Measurements from ENCODE around the gene CAMK1D.
"Not testable (repeated sequence)": the region's sequence is repeated elsewhere in the genome, so short reads cannot be mapped to it uniquely, and the experiment has no call there.

CAMK1D gene

GRCh38 chr10:12340937-12341336, 8.4 kb upstream of the CAMK1D start:
- no peak for DNase-seq

DNA sequence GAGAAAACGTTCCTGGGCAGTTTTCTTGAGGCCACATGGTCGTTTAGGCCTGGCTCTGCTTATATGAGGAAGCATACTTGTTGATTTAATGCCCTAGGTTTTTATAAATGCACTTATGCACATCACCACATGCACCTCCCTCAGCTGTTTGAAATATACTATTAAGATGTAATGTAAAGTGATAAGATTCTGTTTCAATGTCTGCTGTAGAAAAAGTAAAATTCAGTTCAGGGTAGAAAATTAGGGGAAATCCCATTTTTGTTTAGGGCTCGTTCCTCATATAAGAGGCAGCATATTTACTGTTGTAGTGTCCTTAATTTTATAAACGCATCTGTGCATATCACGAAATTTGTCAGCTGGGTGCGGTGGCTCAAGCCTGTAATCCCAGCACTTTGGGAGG, 7.8 kb upstream of the CAMK1D start:
- DNase-seq, result no peak

DNA sequence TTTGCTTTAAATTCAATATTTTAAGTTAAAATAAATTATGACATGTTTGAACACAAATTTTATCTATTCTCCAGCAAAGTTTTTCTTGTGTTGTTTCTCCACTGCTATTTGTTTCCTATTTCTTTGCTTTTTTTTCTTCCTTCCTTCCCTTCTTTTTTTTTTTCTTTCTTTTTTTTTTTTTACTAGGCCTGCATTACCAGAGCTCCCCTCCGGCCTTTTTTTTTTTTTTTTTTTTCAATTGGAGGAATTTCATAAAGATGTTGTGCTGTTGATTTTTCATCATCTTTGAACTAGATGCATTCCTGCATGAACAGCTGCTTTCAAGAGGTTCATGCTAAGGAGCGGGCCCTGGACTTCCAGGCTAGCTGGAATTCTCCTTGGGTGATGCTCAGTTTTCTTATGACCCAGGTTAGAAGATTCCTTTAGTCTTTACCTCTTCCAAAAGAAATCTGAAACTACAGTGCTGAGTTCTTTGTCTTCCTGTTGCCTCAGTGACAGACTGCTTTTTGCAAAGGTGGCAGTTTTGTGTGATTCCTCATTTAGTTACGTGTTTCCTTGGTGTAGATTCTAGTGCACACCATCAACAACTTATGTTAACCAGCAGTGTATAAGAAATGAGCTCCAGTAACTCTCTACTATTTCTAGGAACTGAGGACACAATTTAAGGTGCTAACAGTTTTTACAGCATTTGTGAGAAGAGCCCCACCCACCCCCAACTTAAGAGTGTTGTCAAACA, 4.8 kb upstream of the CAMK1D start:
- no peak for DNase-seq

DNA sequence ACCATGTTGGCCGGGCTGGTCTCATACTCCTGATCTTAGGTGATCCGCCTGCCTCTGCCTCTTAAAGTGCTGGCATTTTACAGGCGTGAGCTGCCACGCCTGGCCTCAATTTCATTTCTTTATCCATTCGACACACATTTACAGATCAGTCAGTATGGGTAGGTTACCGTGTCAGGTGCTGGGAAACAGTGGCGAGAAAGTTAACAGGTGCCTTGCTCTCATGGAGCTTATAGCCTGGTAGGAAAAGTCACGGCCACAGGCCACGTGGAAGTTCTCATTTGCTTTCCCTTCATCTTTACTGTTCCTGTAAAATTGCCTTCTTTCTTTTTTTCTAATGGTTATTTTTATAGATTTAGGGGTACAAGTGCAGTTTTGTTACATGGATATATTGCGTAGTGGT, 2.6 kb upstream of the CAMK1D start:
- no peak for DNase-seq

- peak; percentile 7 for DNase-seq
These were observed 965 bp upstream of the CAMK1D start for GRCh38 chr10:12348294-12348869.

DNA sequence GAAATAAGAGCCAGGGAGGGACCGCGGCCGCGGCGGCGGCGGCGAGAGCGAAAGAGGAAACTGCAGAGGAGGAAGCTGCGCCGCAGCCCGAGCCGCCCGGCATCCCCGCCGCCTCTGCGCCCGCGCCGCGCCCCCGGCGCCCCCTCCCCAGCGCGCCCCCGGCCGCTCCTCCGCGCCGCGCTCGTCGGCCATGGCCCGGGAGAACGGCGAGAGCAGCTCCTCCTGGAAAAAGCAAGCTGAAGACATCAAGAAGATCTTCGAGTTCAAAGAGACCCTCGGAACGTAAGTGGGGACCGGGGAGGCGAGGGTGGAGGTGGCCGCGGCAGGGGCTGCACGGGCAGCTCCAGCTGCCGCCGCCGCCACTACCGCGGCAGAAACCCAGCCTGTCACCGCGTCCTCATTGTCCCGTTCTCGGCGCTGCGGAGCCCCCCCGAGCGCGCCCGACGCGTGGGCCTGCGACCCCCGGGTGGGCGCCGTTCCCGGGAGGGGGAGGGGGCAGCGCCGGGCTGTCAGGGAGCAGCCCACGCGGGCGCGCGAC, 351 bp downstream of the CAMK1D start:
- no peak for DNase-seq

DNA sequence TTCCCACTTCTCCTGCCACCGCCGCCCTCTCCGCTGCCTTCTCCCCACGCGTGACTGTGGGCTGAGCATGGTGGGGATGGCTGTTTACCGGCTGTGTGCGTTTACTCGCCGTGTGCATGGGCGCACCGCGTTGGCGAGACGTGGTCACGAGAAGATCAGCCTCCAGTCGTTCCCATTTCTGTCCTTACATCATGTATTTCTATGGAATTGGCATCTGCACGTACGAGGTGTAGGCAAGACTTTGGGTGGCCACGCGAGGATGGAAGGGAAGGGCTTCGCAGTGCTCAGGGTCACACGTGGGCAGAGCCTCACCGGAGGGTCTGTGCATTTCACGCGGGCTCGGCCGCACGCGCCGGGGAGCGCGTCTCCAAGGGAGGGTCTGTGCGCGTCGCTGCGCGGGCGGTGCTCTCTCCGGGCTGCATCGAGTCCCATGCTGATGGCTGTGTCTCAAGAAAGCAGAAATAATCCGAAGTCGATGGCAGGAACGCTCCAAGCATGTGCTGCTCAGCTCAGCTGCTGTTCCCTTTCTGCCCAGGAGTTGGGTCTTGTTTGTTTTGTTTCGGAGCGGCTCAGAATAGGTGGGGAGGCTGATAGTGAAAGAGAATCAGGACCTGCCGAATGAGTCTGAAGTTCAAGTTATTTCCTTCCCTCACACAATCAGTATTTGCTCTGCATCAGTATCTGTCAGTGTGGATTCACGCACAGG, 973 bp downstream of the CAMK1D start:
- DNase-seq, result peak; percentile 56

GRCh38 chr10:12350925-12351324, 1.6 kb downstream of the CAMK1D start:
- DNase-seq, result peak; percentile 14

DNA sequence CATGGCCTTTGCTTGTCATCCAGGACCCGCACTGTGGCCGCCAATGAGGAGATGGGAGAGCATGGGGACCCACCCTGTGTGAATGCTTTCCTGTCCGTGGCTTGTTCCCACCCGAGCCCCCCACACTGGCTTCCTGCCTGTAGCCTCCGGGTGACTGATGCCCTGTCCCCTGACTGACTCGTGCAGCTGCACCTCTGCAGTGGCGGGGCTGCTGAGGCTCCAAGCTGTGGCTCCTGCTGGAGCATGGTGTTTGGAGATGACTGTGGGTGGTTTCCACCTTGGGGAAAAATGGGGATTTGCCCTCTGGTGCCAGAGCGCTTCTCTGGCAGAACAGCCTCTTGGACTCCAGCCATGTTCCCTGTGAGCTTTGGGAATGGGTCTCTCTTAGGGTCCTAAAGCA, 2.1 kb downstream of the CAMK1D start:
- DNase-seq, result peak; percentile 29

DNA sequence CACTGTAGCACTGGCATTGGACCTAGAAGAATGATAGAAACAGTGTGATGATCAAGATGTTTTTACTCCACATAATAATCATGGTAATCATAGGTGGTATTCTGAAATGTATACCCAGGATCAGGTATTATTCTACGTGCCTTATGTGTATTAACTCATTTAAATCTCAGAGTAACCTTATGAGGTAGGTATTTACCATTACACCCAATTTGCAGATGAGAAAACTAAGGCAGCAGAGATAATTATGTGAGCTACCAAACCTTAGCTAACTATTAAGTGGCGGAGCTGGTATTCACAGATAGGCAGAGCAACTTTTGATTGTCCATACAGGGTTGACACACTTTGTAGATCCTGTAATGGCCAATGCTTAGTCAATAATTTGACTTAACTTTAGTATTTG, 2.5 kb downstream of the CAMK1D start:
- DNase-seq, result no peak

DNA sequence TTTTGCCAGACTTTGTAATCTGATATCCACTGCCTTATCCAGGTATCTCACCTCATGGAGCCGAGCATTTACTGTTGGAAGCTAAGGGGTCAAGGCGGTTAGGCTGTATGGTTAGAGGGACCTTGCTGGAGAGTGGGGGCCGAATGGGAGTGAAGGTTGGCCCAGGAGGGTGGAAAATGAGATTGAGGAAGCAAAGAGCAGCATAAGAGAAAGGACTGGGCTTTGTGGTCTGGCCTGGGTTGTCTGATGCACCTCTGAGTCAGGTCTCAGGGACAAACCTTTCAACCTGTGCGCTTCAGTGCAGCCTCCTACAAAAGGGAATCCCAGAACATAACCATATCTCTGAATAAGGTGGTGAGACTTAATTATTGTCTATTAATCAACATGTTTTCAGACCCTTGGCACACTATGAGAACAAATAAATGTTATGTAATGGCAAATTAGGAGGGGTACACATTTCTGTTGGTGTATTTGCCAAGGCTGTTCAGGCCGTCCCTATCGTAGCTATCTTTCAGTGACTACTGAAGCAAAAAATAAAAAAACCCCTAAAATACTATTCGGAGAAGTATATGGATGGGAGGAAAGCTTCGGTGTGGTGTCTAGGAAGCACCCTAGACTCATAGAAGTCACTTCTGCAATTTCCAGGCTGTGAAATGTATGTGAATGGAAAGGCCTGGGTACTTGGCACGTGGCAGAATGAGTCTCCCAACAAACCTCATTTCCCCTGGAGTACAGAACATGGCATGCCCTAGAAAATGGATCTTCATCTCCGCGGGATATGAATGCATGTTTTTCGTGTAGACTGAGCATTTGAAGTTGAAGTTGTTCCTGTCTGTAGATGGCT, 4.3 kb downstream of the CAMK1D start:
- peak; percentile 18 for DNase-seq

GRCh38 chr10:12354696-12355095, 5.3 kb downstream of the CAMK1D start:
- DNase-seq, result not testable (repeated sequence)

- no peak for DNase-seq
These were observed 6.0 kb downstream of the CAMK1D start for GRCh38 chr10:12355384-12355783.

- no peak for DNase-seq
These were observed 8.3 kb downstream of the CAMK1D start for GRCh38 chr10:12357525-12358151.

GRCh38 chr10:12358863-12359564, 9.7 kb downstream of the CAMK1D start:
- peak; percentile 26 for DNase-seq

- no peak for DNase-seq
These were observed 11.1 kb downstream of the CAMK1D start for GRCh38 chr10:12360461-12360860.

- not testable (repeated sequence) for DNase-seq
These were observed 11.8 kb downstream of the CAMK1D start for GRCh38 chr10:12361115-12361514.

- no peak for DNase-seq
These were observed 15.2 kb downstream of the CAMK1D start for GRCh38 chr10:12364559-12364958.

- no peak for DNase-seq
These were observed 17.9 kb downstream of the CAMK1D start for GRCh38 chr10:12367272-12367671.

DNA sequence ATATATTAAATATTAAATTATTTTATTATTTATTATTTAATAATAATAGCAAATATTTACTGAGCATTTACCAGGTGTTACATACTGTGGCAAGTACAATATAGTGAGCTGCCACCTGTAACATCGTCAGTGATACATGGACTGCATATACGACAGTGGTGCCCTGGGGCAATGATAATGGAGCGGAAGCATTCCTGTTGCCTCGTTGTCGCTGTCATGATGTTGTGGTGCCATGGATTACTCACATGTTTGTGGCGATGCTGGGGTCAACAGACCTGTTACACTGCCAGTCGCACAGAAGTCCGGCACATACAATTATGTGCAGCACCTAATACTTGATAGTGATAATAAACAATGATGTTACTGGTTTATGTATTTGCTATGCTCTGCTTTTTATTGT, 20.6 kb downstream of the CAMK1D start:
- no peak for DNase-seq

DNA sequence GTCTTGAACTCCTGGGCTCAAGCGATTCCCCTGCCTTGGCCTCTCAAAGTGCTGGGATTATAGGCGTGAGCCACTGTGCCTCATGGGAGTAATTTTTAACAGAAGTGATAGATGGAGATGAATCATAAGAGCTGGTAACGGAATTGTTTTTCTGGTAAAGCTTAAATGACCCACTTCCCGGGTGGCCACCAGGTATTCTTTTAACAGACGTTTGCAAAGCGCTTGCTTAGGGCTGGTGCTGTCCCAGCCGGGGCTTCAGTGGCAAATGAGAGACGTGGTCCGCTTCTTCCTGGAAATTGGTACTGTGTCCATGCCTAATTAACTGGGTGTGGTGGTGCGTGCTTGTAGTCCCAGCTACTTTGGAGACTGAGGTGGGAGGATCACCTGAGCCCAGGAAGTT, 23.5 kb downstream of the CAMK1D start:
- no peak for DNase-seq

GRCh38 chr10:12375076-12375504, 25.7 kb downstream of the CAMK1D start:
- no peak for DNase-seq
